HepG2 (cell line): ENCODE data around the gene COQ9. TPM values are rescaled to one million over a fixed set of nuclear protein-coding genes. Genes with fewer than 3 reads are reported as not detected.

Experiments
- ATF7 ChIP-seq, 2 experiments: fragments of 450-650 bp in 1 of 2; sonication (generic) in 1 of 2; formaldehyde crosslinking in 1 of 2; IDR thresholded peaks; 2 replicates each; pipeline versions ENCODE4 v1.4.0 to v1.6.1; 2016 to 2020; ENCODE audit warnings: antibody characterized with exemption in 1 of 2, mild to moderate bottlenecking in 1 of 2, missing genetic modification reagents in 1 of 2
- CERS6 ChIP-seq: sonication (generic); formaldehyde crosslinking; IDR thresholded peaks from 2 replicates; pipeline ENCODE4 v1.5.0; 2020; ENCODE audit warnings: missing genetic modification reagents
- CREB1 ChIP-seq, 2 experiments: fragments of 450-650 bp in 1 of 2; IDR thresholded peaks; 2 replicates each; pipeline ENCODE4 v1.6.1; 2016 to 2017; ENCODE audit warnings: control low read depth in 1 of 2, mild to moderate bottlenecking in 1 of 2, missing compliant biosample characterization in 1 of 2, missing genetic modification characterization in 1 of 2
- EZH2 ChIP-seq: conservative IDR thresholded peaks from 2 replicates; pipeline ENCODE4 v1.6.1; 2012; ENCODE audit warnings: mild to moderate bottlenecking, low read depth, low read length, moderate library complexity
- HNF1B ChIP-seq: sonication (generic); formaldehyde crosslinking; IDR thresholded peaks from 2 replicates; pipeline ENCODE4 v1.5.1; 2020; ENCODE audit warnings: mild to moderate bottlenecking, moderate library complexity, missing genetic modification reagents
- KMT2B ChIP-seq: IDR thresholded peaks from 2 replicates; pipeline ENCODE4 v1.6.1; 2016; ENCODE audit warnings: missing genetic modification reagents, missing compliant biosample characterization
- NBN ChIP-seq: fragments of 450-650 bp; conservative IDR thresholded peaks from 2 replicates; pipeline ENCODE4 v1.6.1; 2017
- NFRKB ChIP-seq: fragments of 450-650 bp; IDR thresholded peaks from 2 replicates; pipeline ENCODE4 v1.6.1; 2017
- PLRG1 ChIP-seq: fragments of 450-650 bp; conservative IDR thresholded peaks from 2 replicates; pipeline ENCODE4 v1.6.1; 2016
- PRMT3 ChIP-seq: sonication (generic); formaldehyde crosslinking; IDR thresholded peaks from 2 replicates; pipeline ENCODE4 v1.8.1; 2022; ENCODE audit warnings: low read depth, mild to moderate bottlenecking, moderate library complexity, missing genetic modification reagents, borderline replicate concordance
- PTBP1 ChIP-seq: fragments of 200-400 bp; formaldehyde crosslinking; IDR thresholded peaks from 2 replicates; pipeline ENCODE4 v1.6.1; 2018; ENCODE audit warnings: low read length, low read depth; ENCODE audit not compliant: poor library complexity, severe bottlenecking
- SIX1 ChIP-seq: sonication (generic); formaldehyde crosslinking; IDR thresholded peaks from 2 replicates; pipeline ENCODE4 v1.4.0; 2020; ENCODE audit warnings: missing genetic modification reagents, borderline replicate concordance
- TFDP2 ChIP-seq: sonication (generic); formaldehyde crosslinking; IDR thresholded peaks from 2 replicates; pipeline ENCODE4 v1.4.0; 2020; ENCODE audit warnings: missing genetic modification reagents
- THAP11 ChIP-seq: IDR thresholded peaks from 2 replicates; pipeline ENCODE4 v1.6.1; 2016; ENCODE audit warnings: missing biosample characterization, missing genetic modification reagents
- XRCC5 ChIP-seq: fragments of 200-400 bp; formaldehyde crosslinking; optimal IDR thresholded peaks from 2 replicates; pipeline ENCODE3; 2017; ENCODE audit warnings: mild to moderate bottlenecking, low read length
- ZBTB33 ChIP-seq: sonication (generic); formaldehyde crosslinking; IDR thresholded peaks from 2 replicates; pipeline ENCODE4 v1.4.0; 2020; ENCODE audit warnings: missing genetic modification reagents
- ZNF282 ChIP-seq: fragments of 450-650 bp; IDR thresholded peaks from 2 replicates; pipeline ENCODE4 v1.6.1; 2018; ENCODE audit not compliant: partially characterized antibody
- ZNF30 ChIP-seq: sonication (generic); formaldehyde crosslinking; IDR thresholded peaks from 2 replicates; pipeline ENCODE4 v1.5.0; 2020; ENCODE audit warnings: mild to moderate bottlenecking, missing genetic modification reagents
- ZNF317 ChIP-seq: sonication (generic); formaldehyde crosslinking; IDR thresholded peaks from 2 replicates; pipeline ENCODE4 v1.5.0; 2020; ENCODE audit warnings: mild to moderate bottlenecking, missing genetic modification reagents
- ZNF331 ChIP-seq: sonication (generic); formaldehyde crosslinking; IDR thresholded peaks from 2 replicates; pipeline ENCODE4 v1.4.0; 2020; ENCODE audit warnings: missing genetic modification reagents
- ZNF441 ChIP-seq: sonication (generic); formaldehyde crosslinking; IDR thresholded peaks from 2 replicates; pipeline ENCODE4 v1.7.0; 2021; ENCODE audit warnings: missing genetic modification reagents, borderline replicate concordance
- ZNF451 ChIP-seq: sonication (generic); formaldehyde crosslinking; IDR thresholded peaks from 2 replicates; pipeline ENCODE4 v1.5.0; 2020; ENCODE audit warnings: mild to moderate bottlenecking, missing genetic modification reagents
- ZNF615 ChIP-seq: sonication (generic); formaldehyde crosslinking; IDR thresholded peaks from 2 replicates; pipeline ENCODE4 v1.5.0; 2020; ENCODE audit warnings: mild to moderate bottlenecking, missing genetic modification reagents, borderline replicate concordance
- ZNF878 ChIP-seq: sonication (generic); formaldehyde crosslinking; IDR thresholded peaks from 2 replicates; pipeline ENCODE4 v1.8.1; 2023; ENCODE audit warnings: mild to moderate bottlenecking, missing genetic modification reagents, moderate library complexity
- ZSCAN9 ChIP-seq: IDR thresholded peaks from 2 replicates; pipeline ENCODE4 v1.6.1; 2016; ENCODE audit warnings: borderline replicate concordance
- polyA plus RNA-seq, 8 experiments: library from polyadenylated mRNA; depleted of rRNA in 3 of 8; stranded (reverse) in 7 of 8; unstranded in 1 of 8; fragments of >200 nt; fragmentation: Illumina TruSeq in 4 of 8; extraction: Trizol in 4 of 8; gene quantifications; 2 replicates each; pipeline versions ENCODE4 v1.2.1 to v1.2.3, GENCODE V29; 2011 to 2016; ENCODE audit warnings: low read depth in 4 of 8, missing spikeins in 1 of 8, mixed read lengths in 1 of 8; ENCODE audit not compliant: insufficient read depth in 1 of 8
- total RNA-seq, 5 experiments: library from RNA; depleted of rRNA; stranded (reverse); fragments of >200 nt; fragmentation: Illumina TruSeq; extraction: Trizol; gene quantifications; 2 replicates each; pipeline ENCODE4 v1.2.3, GENCODE V29; 2016; ENCODE audit warnings: low read depth in 1 of 5

Gene COQ9
- total and polyA plus RNA-seq, 2 of the 13 experiments (the other 11 are each of a cell fraction or from before 2014, with no cell fraction given) = 57.5 to 108 TPM

GRCh38 chr16:57462209-57462977 lies 15.1 kb downstream of the COQ9 start, which contains the start of gene POLR2C (continued):
- no peak for TF ChIP-seq PTBP1
- TF ChIP-seq ZBTB33 (CRISPR knock-in tag) = peak; percentile 85
- TF ChIP-seq ZNF878 (CRISPR knock-in tag) = no peak
- TF ChIP-seq PRMT3 (CRISPR knock-in tag) = no peak
- peak; percentile 52 for TF ChIP-seq CREB1 (IDR thresholded peaks at IDR 0.05)
- TF ChIP-seq CREB1 (CRISPR knock-in tag; IDR thresholded peaks at IDR 0.05) = peak; percentile 67; the same call in 1 of the 2 replicates
- TF ChIP-seq ZNF331 (CRISPR knock-in tag) = peak; percentile 96
- no peak for TF ChIP-seq EZH2
- no peak for TF ChIP-seq ZNF615
- TF ChIP-seq PLRG1 = no peak
- peak; percentile 90 for TF ChIP-seq HNF1B (CRISPR knock-in tag)
- TF ChIP-seq SIX1 (CRISPR knock-in tag) = peak; percentile 66; the same call in 1 of the 2 replicates
- peak; percentile 99 for TF ChIP-seq KMT2B (CRISPR knock-in tag)
- no peak for TF ChIP-seq ATF7 (IDR thresholded peaks at IDR 0.05)
- no peak for TF ChIP-seq ATF7 (CRISPR knock-in tag; IDR thresholded peaks at IDR 0.05)
- peak; percentile 87 for TF ChIP-seq TFDP2 (CRISPR knock-in tag)
- TF ChIP-seq NFRKB = no peak
- TF ChIP-seq ZNF441 (CRISPR knock-in tag) = peak; percentile 69; the same call in 1 of the 2 replicates
- peak; percentile 91; the same call in 1 of the 2 replicates for TF ChIP-seq ZNF451 (CRISPR knock-in tag)
- peak; percentile 96 for TF ChIP-seq ZSCAN9 (CRISPR knock-in tag)
- TF ChIP-seq THAP11 (CRISPR knock-in tag) = peak; percentile 96
- no peak for TF ChIP-seq ZNF30
- no peak for TF ChIP-seq ZNF282
- TF ChIP-seq CERS6 (CRISPR knock-in tag) = no peak
- peak; percentile 99 for TF ChIP-seq XRCC5
- TF ChIP-seq ZNF317 (CRISPR knock-in tag) = peak; percentile 78
- no peak for TF ChIP-seq NBN
